ENCODE results near the gene EPS8L2.
"Not testable (repeated sequence)": the region's sequence is repeated elsewhere in the genome, so short reads cannot be mapped to it uniquely, and the experiment has no call there.

EPS8L2 gene

GRCh38 chr11:688681-689080, 17.4 kb upstream of the EPS8L2 start:
- in situ Hi-C loops (cut with MboI; ENCODE audit: low sequenced_read_pairs, unreplicated experiment) = no loop called here
- DNase-seq (ENCODE audit: low spot score) = no peak
- no peak for TF ChIP-seq CTCF (IDR thresholded peaks at IDR 0.05; ENCODE audit: borderline replicate concordance, control extremely low read depth, extremely low read depth, insufficient read depth, missing control alignments)

GRCh38 chr11:689625-690024, 16.4 kb upstream of the EPS8L2 start:
- in situ Hi-C loops (cut with MboI; ENCODE audit: low sequenced_read_pairs, unreplicated experiment) = no loop called here
- no peak for TF ChIP-seq CTCF (IDR thresholded peaks at IDR 0.05; ENCODE audit: borderline replicate concordance, control extremely low read depth, extremely low read depth, insufficient read depth, missing control alignments)
- no peak for DNase-seq (ENCODE audit: low spot score)

DNA sequence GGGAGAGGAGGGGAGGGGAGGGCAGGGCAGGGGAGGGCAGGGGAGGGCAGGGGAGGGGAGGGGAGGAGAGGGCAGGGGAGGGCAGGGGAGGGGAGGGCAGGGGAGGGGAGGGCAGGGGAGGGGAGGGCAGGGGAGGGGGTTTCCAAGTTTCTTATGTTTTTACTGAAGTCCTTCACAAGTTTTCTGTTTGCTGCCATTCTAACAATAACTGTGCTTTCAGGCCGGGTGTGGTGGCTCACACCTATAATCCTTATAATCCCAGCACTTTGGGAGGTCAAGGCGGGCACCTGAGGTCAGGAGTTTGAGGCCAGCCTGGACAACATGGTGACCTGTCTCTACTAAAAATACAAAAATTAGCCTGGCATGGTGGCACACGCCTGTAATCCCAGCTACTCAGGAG, 15.8 kb upstream of the EPS8L2 start:
- DNase-seq (ENCODE audit: low spot score); in situ Hi-C loops (cut with MboI; ENCODE audit: low sequenced_read_pairs, unreplicated experiment): not testable (repeated sequence)

- no peak for TF ChIP-seq CTCF (IDR thresholded peaks at IDR 0.05; ENCODE audit: borderline replicate concordance, control extremely low read depth, extremely low read depth, insufficient read depth, missing control alignments)
- DNase-seq (ENCODE audit: low spot score) = no peak
- in situ Hi-C loops (cut with MboI; ENCODE audit: low sequenced_read_pairs, unreplicated experiment) = no loop called here
Observed at GRCh38 chr11:690738-691633, 15.0 kb upstream of the EPS8L2 start.

GRCh38 chr11:691710-692590, 14.1 kb upstream of the EPS8L2 start:
- in situ Hi-C loops (cut with MboI; ENCODE audit: low sequenced_read_pairs, unreplicated experiment) = no loop called here
- TF ChIP-seq CTCF (IDR thresholded peaks at IDR 0.05; ENCODE audit: borderline replicate concordance, control extremely low read depth, extremely low read depth, insufficient read depth, missing control alignments) = no peak
- no peak for DNase-seq (ENCODE audit: low spot score)

GRCh38 chr11:692824-693414, 13.1 kb upstream of the EPS8L2 start:
- no peak for DNase-seq (ENCODE audit: low spot score)
- in situ Hi-C loops (cut with MboI; ENCODE audit: low sequenced_read_pairs, unreplicated experiment) = no loop called here
- no peak for TF ChIP-seq CTCF (IDR thresholded peaks at IDR 0.05; ENCODE audit: borderline replicate concordance, control extremely low read depth, extremely low read depth, insufficient read depth, missing control alignments)
